HG03045 (cell line): ENCODE results near the gene LEO1.

Source experiments
- ATAC-seq: cut with Tn5 transposase; IDR thresholded peaks from one replicate; pipeline ENCODE4 v1.9.1; 2021; ENCODE audit warnings: mild to moderate bottlenecking, moderate library complexity; ENCODE audit not compliant: unreplicated experiment

The LEO1 gene

GRCh38 chr15:51932161-51932560 lies 39.4 kb downstream of the LEO1 start:
- ATAC-seq: no peak

GRCh38 chr15:51931638-51932037 lies 39.9 kb downstream of the LEO1 start:
- no peak for ATAC-seq

- no peak for ATAC-seq
Observed at GRCh38 chr15:51931016-51931415, 40.6 kb downstream of the LEO1 start.

GRCh38 chr15:51926809-51927208 lies 44.8 kb downstream of the LEO1 start:
- no peak for ATAC-seq

- no peak for ATAC-seq
Observed at GRCh38 chr15:51924156-51925068, 47.2 kb downstream of the LEO1 start.

GRCh38 chr15:51917493-51917892 lies 54.1 kb downstream of the LEO1 start:
- ATAC-seq: no peak

- ATAC-seq: no peak
Observed at GRCh38 chr15:51912528-51912927, 59.0 kb downstream of the LEO1 start.

GRCh38 chr15:51909584-51909983 lies 62.0 kb downstream of the LEO1 start:
- ATAC-seq: no peak

- no peak for ATAC-seq
Observed at GRCh38 chr15:51908316-51908715, 63.3 kb downstream of the LEO1 start.

GRCh38 chr15:51907136-51907862 lies 64.3 kb downstream of the LEO1 start:
- no peak for ATAC-seq

- ATAC-seq: no peak
Observed at GRCh38 chr15:51904931-51905330, 66.6 kb downstream of the LEO1 start.

- ATAC-seq: no peak
Observed at GRCh38 chr15:51904421-51904820, 67.2 kb downstream of the LEO1 start.

- ATAC-seq: no peak
Observed at GRCh38 chr15:51889486-51889885, 82.1 kb downstream of the LEO1 start.

- no peak for ATAC-seq
Observed at GRCh38 chr15:51888593-51889195, 82.9 kb downstream of the LEO1 start.
